Vagina (tissue), 2 donors: ENCODE measurements around the gene NFATC2.

Experiments
- CTCF ChIP-seq, 3 experiments: fragments of 450-650 bp in 2 of 3; fragments of 200-600 bp in 1 of 3; sonication (generic) in 1 of 3; IDR thresholded peaks; one replicate each; pipeline ENCODE4 v1.5.1; 2017 to 2019; ENCODE audit warnings: antibody characterized with exemption in 3 of 3, mild to moderate bottlenecking in 2 of 3, moderate library complexity in 2 of 3
- POLR2AphosphoS5 ChIP-seq, 2 donors: sonication (generic); formaldehyde crosslinking; IDR thresholded peaks; one replicate each; pipeline ENCODE4 v1.9.0; 2017; ENCODE audit warnings: antibody characterized with exemption in 2 of 2, mild to moderate bottlenecking in 2 of 2, low read depth in 1 of 2; ENCODE audit not compliant: insufficient read depth in 1 of 2

- no peak for TF ChIP-seq POLR2AphosphoS5 (IDR thresholded peaks at IDR 0.05; ENCODE audit: insufficient read depth in 1 of 2, low read depth in 1 of 2)
- no peak for TF ChIP-seq CTCF (IDR thresholded peaks at IDR 0.05)
These were observed 78.5 kb downstream of the NFATC2 start for GRCh38 chr20:51463998-51464397.
